Mucosa of descending colon (tissue), 3 donors: ENCODE data around the gene LCE6A. TPM values are rescaled to one million over a fixed set of nuclear protein-coding genes. Genes with fewer than 3 reads are reported as not detected.

Experiments used
- ATAC-seq: fragments of 200-7000 bp; cut with Tn5 transposase; one replicate; pipeline ENCODE4 v1.9.1; 2020; ENCODE audit warnings: mild to moderate bottlenecking, moderate library complexity
- DNase-seq, 3 donors: peaks; one replicate each; pipeline ENCODE4 v3.0.0-alpha.2; 2020
- H3K36me3 ChIP-seq: fragments of 200-600 bp; one replicate; pipeline ENCODE4 v1.8.0; 2021; ENCODE audit warnings: low read depth, mild to moderate bottlenecking
- H3K4me1 ChIP-seq: fragments of 200-600 bp; one replicate; pipeline ENCODE4 v1.8.0; 2021; ENCODE audit warnings: low read depth, mild to moderate bottlenecking
- H3K4me3 ChIP-seq: fragments of 200-600 bp; one replicate; pipeline ENCODE4 v1.8.0; 2021; ENCODE audit warnings: mild to moderate bottlenecking
- H3K9me3 ChIP-seq: fragments of 200-600 bp; one replicate; pipeline ENCODE4 v1.8.0; 2021; ENCODE audit warnings: mild to moderate bottlenecking
- CTCF ChIP-seq: fragments of 200-600 bp; IDR thresholded peaks from one replicate; pipeline ENCODE4 v1.8.0; 2022; ENCODE audit warnings: antibody characterized with exemption, mild to moderate bottlenecking
- intact Hi-C, 2 donors: fragments of 100-400 bp; cut with DNase I in 1 of 2; cut with micrococcal nuclease in 1 of 2; formaldehyde crosslinking; loops; one replicate each; pipeline versions ENCODE4 v1.11.0 to v1.11.1; 2022; cut with DNase I, micrococcal nuclease
- total RNA-seq, 3 donors: library from RNA; stranded (reverse); fragmentation: NEBNext Ultra II Directional in 2 of 3; extraction: Animal tissue kit (Norgen Biotek cat#: 25700) in 2 of 3; gene quantifications; one replicate each; pipeline versions ENCODE4 v1.2.1 to v1.2.4, GENCODE V29; 2021 to 2023
- donor health status: DM: no; HTN: no; CAD: no; lungs with moderate emphysema.
- donor health status: DM: no; HTN: no; CAD: no.
- donor health status: DM: no; HTN: yes; CAD: no.

Gene LCE6A
- total RNA-seq, 3 donors from 2014 or later, result not detected

- no peak for TF ChIP-seq CTCF
- Histone ChIP-seq H3K36me3 (no peaks in the 10 kb centered on the region), H3K9me3 (no peaks in the 10 kb centered on the region), H3K4me3 (no peak overlapping the region), H3K4me1 (no peaks in the 10 kb centered on the region)
- no peak for ATAC-seq
- intact Hi-C loops, result no loop called here
- DNase-seq, result no peak
Measured at GRCh38 chr1:152886758-152887409, 44.2 kb downstream of the LCE6A start.

- H3K4me1 ChIP-seq, result no peaks in the 10 kb centered on the region
- ATAC-seq (no peak), DNase-seq (no peak)
- no peak for TF ChIP-seq CTCF
- no peaks in the 10 kb centered on the region for H3K9me3 ChIP-seq
- H3K36me3 ChIP-seq, result no peaks in the 10 kb centered on the region
- no peak overlapping the region for H3K4me3 ChIP-seq
- intact Hi-C loops, result no loop called here
Measured at GRCh38 chr1:152888126-152888525, 45.5 kb downstream of the LCE6A start.

Other genes with a start within 250 kb of the LCE6A start
- gene LCE3C, start 242.6 kb upstream of the LCE6A start, total RNA-seq, result not detected
- gene LCE3B, start 229.0 kb upstream of the LCE6A start, total RNA-seq, result not detected
- gene LCE3A, start 219.8 kb upstream of the LCE6A start, total RNA-seq, result not detected
- not detected for gene LCE2D, start 179.5 kb upstream of the LCE6A start, total RNA-seq
- gene LCE2C, start 167.6 kb upstream of the LCE6A start, total RNA-seq, result not detected
- not detected for gene LCE2B, start 156.7 kb upstream of the LCE6A start, total RNA-seq
- gene LCE2A, start 144.5 kb upstream of the LCE6A start, total RNA-seq, result not detected
- gene LCE4A, start 134.7 kb upstream of the LCE6A start, total RNA-seq, result not detected
- not detected for gene KPRP, start 84.8 kb upstream of the LCE6A start, total RNA-seq
- gene LCE1F, start 67.7 kb upstream of the LCE6A start, total RNA-seq, result not detected
- not detected for gene LCE1E, start 56.6 kb upstream of the LCE6A start, total RNA-seq
- gene LCE1D, start 46.1 kb upstream of the LCE6A start, total RNA-seq, result not detected
- not detected for gene LCE1C, start 36.2 kb upstream of the LCE6A start, total RNA-seq
- not detected for gene LCE1B, start 30.9 kb upstream of the LCE6A start, total RNA-seq
- gene LCE1A, start 15.4 kb upstream of the LCE6A start, total RNA-seq, result not detected
- not detected for gene LCE7A, start 17.1 kb downstream of the LCE6A start, total RNA-seq
- not detected for gene SMCP, start 35.5 kb downstream of the LCE6A start, total RNA-seq
- not detected for gene IVL, start 65.7 kb downstream of the LCE6A start, total RNA-seq
- not detected for gene SPRR5, start 104.3 kb downstream of the LCE6A start, total RNA-seq
- not detected for gene SPRR4, start 127.8 kb downstream of the LCE6A start, total RNA-seq
- not detected for gene SPRR1A, start 141.2 kb downstream of the LCE6A start, total RNA-seq
- gene SPRR3, start 158.9 kb downstream of the LCE6A start, total RNA-seq, result under 1 TPM in 1 of 3 donors, not detected in 2; 0.93 TPM
- not detected for gene SPRR1B, start 188.3 kb downstream of the LCE6A start, total RNA-seq
- gene SPRR2D, start 198.3 kb downstream of the LCE6A start, total RNA-seq, result under 1 TPM in 1 of 3 donors, not detected in 2; 0.41 TPM
- gene SPRR2A, start 214.7 kb downstream of the LCE6A start, total RNA-seq, result not detected
- gene SPRR2B, start 228.8 kb downstream of the LCE6A start, total RNA-seq, result not detected